Iris pigment epithelial cell (primary cell): ENCODE measurements around the gene OSBP2.

Experiments
- DNase-seq: peaks from one replicate; pipeline ENCODE4 v3.0.0-alpha.2; 2011; ENCODE audit warnings: low read depth

OSBP2 gene

GRCh38 chr22:30868663-30869385 is 174.2 kb downstream of the OSBP2 start:
- peak; percentile 39 for DNase-seq

DNA sequence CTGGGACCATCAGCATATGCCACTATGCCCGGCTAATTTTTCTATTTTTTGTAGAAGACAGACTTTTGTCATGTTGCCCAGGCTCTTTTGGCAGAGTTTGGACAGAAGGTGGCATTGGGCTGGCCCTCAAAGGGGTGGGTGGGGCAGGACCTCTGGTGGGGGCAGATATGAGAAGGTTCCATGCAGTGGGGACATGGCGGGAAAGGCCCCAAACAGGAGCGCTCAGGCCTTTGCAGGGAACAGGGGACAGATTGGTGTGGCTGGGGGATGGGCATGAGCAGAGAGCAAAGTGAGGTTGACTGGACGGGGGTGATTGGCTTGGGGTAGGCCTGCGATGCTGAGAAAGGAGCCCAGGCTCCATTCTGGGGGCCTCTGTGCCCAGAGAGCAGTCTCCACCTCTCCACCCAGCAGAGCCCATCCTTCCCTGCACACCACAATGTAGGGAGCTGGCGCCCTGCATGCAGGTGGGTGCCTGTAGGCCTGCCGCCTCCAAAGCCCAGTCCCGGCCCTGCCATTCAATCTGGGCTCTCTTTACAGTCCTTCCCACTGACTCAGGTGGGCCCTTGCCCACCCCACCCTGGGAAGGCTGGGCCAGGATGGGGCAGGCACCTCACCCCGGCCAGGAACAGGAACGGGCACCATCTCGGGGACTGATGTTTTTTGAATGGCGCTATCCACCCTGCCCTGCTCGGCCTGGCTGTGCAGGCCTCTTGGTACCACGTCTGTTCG is 175.2 kb downstream of the OSBP2 start:
- DNase-seq = no peak

DNA sequence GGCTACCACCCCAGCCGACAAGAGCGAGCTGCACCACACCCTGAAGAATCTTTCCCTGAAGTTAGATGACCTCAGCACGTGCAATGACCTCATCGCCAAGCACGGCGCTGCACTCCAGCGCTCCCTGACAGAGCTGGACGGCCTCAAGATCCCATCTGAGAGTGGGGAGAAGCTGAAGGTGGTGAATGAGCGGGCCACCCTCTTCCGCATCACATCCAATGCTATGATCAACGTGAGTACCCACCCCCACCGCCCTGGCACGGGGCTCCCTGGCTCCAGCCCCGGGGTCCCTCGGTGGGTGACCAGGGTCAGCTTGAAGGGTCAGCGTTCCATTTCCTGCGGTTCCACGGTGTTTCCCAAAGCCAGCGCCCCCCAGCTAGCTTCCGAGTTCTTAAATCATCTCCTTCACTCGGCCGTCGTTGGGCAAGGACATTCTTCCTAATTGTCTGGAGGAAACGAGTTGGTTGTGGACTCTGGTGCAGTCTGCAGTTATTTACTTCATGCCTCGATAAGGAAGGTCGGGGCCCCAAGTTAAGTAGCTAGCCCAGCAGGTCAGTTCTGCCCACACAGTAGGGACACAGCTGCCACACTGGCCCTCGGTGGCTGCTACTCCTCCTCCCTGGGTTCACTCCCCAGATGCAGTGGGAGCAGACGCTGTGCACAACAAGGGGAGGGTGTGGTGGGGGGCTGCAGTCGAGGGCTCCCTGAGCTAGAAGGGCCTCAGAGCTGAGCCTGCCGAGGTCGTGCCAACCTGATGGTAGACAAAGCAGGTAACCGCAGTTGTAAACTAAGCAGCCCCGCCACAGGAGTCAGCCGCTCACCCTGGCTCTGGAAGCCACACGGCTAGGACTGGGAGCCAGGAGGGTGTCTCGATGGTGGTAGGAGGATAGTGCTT is 176.0 kb downstream of the OSBP2 start:
- no peak for DNase-seq

- DNase-seq = no peak
Observed at GRCh38 chr22:30871391-30872284, 177.0 kb downstream of the OSBP2 start.

DNA sequence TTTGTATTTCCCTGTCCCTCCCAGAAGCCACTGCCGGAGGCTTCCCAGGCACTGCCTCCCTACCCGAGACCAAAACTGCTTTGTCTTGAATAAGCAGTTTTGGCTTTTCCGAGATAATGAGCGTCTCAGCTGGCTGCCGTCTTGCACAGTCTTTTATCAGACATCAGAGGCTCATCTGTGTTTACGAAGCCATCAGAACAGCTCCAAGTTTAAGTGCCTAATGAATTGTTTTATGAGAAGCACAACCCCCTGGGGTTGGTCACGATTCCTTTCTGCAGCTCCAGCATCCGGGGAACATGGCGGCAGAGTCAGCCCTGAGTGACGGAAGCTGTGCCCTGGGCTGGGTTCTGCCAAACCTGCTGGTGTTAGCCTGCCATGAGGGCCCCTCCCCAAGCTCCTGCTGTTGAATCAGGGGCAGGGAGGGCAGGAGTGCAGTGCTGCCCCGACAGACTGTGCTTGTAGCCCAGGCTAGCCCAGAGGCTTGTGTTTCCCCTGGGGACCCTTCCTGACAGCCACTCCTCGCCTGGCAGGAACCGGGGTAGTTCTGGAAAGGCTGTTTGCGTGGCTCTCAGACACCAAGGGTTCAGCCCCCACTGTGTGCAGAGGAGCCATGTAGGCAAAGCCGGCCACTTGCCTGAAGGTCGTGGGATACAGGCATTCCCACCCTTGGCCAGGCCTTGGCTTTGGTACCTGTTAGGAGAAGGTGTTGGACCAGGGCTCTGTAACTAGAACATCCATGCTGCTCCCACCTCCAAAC is 177.8 kb downstream of the OSBP2 start:
- no peak for DNase-seq

GRCh38 chr22:30873086-30873650 is 178.5 kb downstream of the OSBP2 start:
- DNase-seq = no peak

GRCh38 chr22:30873661-30874060 is 179.0 kb downstream of the OSBP2 start:
- no peak for DNase-seq

DNA sequence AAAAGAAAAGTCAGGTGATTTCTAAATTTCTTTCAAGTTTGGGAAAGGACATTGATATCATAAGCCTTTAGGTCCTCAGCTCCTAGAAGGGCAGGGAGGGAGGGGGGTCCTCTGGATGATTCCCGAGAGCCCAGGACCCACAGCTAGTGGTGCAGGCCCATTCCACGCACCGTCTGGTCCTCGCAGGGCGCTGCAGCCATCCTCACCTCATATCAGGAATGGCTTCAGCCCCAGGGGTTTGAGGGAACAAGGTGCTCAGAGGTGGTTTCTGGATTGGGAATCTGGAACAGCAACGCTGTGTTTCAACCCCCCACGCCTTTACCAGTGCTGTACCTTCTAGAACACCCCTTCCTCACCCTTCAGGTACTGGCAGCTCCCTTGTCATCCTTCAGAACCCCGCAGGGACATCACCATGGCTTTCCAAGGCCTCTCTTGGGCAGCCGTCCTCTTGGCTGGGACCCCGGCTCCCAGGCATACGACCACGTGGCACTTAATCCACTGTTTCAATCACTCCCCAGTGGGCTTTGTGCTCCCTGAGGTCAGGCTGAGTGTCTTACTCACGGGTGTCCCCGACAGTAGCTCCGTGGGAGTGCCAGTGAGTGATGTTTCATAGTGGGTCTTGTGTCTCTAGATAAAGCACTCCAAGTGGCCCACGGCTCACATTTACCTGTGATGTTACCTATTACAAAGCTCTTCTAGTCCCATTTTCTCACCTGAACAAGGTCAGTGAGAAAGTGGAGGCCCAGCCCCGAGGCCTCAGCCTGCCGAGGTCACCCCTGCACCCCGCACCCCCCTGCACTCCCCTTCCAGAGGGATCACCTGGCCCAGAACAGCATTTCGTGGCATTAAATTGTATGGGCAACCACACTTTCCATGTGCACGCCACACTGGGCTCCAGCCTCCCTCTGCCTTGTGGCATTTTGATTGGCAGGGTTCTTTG is 180.0 kb downstream of the OSBP2 start:
- DNase-seq = no peak

GRCh38 chr22:30875481-30876215 is 181.0 kb downstream of the OSBP2 start:
- DNase-seq = no peak

DNA sequence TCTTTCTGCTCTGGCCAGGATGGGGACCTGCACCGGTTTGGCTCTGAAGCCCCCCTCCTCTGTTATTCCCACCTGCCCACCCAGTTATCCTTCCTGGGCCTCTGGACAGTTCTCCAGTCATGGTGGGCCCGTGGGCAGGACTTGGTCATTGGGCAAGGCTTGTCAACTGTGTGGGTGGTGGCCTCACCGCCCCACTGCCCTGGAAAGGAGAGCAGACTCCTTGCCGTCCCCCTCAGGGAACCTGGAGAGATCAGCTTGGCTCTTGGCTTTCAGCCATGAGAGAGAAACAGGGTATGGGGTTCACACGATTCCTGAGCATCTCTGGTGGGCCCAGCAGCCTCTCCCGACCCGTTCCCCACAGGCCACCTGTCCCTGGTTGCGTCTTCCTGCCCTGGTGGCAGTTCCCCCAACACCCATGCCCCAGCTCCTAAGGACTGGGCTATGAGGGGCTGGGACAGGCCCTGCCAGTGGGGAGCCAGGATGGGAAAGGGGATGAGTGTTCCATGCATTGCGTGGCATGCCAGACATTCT is 181.6 kb downstream of the OSBP2 start:
- no peak for DNase-seq

- peak; percentile 65 for DNase-seq
Observed at GRCh38 chr22:30876915-30877553, 182.4 kb downstream of the OSBP2 start.

DNA sequence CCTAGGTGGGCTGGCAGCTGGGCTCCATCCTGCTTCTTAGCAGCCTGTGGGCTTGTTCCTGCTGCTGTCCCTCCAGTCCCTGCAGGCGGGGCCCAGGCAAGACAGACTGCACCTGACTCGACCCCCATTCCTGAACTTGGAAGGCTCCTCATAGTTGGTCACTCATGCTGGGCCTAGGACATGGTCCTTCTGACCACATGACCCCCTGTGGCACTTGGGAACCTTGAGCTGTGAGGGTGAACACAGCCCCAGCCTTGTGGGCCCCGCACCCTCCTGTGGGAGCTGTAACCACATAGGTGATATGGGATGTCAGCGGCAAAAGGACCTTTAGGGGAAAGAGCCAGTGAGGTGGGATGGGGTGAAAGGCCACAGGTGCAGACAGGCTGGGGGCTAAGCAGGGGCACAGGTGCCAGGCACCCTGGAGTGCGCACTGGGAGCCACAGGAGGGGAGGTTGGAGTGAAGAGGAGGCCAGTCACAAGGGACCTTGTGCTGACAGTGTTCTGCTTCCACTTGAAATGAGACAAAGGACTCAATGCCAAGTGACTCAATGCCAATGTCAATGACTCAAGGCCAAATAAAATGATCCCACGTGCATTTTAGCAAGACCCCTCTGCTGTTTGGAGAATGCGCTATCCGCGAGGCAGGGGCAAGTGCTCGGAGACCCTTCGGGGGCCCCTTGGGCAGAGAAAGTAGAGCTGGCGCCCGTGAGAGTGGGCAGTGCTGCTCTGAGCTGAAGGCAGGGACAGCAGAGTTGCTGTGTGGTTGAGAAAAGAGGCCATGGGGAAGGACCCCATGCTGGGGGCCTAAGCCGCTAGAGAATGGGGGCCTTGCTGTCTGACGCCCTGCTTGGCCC is 183.2 kb downstream of the OSBP2 start:
- no peak for DNase-seq

DNA sequence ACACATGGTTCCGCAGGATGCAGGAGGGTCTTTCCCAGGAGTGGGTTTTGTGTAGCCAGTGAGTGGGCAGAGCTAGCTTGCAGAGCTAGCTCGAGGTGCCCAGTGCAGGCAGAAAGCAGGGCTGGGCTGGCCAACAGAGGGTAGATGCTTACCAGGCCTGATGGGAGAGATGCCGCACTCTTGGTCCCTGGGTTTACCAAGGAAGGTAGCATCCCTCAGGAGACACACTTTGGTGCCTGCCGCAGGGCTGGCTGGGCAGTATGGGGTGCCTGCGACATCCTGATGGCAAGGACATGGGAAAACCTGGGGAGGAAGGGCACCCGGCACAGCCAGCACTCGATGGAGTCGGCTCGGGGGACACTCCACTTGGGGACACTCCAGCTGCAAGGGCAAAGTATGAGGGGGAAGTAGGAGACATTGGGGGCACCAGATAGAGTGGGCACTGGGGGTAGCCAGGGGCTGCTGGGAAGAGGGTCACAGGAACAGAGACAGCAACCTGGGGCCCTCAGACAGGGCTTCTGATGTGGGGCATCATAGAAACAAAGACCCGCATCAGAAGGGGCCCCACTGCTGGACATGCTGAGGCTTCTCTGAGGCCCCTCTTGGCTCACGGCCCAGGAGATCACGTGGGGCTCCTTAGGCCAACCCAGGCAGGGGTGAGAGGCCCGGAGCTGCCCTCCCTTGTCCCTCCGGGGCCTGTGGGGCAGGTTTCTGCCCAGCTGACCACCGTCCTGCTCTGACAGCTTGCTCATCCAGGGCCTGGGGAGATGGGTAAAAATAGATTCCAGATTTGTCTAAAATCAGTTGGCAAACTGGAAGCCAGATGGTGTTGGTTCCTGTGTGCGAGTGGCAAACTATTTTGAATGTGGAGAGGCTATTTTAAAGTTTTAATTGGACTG is 184.1 kb downstream of the OSBP2 start:
- no peak for DNase-seq

- no peak for DNase-seq
Observed at GRCh38 chr22:30879415-30879797, 184.7 kb downstream of the OSBP2 start.

DNA sequence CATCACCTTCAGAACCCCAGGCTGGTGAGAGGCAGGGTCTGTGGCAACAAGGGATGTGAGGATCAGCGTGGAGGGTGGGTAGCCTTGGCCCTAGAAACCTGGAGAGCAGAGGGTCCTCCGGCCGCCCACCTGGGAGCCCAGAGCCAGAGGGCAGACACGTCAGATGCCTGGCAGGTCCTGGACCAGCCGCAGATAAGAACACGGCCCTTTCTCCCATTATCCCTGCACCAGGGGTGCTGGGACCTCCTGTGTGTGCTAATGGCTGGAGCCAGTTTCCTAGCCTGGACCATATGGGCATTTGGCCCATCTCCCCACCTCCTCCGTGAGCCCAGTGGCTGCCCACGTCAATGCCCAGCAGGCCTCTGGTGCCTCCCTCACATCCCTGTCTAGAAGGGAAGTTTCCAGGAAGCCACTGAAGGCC is 185.5 kb downstream of the OSBP2 start:
- no peak for DNase-seq

GRCh38 chr22:30880847-30881246 is 186.2 kb downstream of the OSBP2 start:
- DNase-seq = no peak
